ENCODE data around the gene PHF20.

GRCh38 chr20:35883778-35884540, 112.1 kb downstream of the PHF20 start:
- no peak for TF ChIP-seq POLR2A (IDR thresholded peaks at IDR 0.05)
- TF ChIP-seq, protein P1, sequence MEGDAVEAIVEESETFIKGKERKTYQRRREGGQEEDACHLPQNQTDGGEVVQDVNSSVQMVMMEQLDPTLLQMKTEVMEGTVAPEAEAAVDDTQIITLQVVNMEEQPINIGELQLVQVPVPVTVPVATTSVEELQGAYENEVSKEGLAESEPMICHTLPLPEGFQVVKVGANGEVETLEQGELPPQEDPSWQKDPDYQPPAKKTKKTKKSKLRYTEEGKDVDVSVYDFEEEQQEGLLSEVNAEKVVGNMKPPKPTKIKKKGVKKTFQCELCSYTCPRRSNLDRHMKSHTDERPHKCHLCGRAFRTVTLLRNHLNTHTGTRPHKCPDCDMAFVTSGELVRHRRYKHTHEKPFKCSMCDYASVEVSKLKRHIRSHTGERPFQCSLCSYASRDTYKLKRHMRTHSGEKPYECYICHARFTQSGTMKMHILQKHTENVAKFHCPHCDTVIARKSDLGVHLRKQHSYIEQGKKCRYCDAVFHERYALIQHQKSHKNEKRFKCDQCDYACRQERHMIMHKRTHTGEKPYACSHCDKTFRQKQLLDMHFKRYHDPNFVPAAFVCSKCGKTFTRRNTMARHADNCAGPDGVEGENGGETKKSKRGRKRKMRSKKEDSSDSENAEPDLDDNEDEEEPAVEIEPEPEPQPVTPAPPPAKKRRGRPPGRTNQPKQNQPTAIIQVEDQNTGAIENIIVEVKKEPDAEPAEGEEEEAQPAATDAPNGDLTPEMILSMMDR (IDR thresholded peaks at IDR 0.05): peak; percentile 31 to 61 (median 58)
